ENCODE measurements around the gene SLC11A2.

SLC11A2 gene

GRCh38 chr12:50988871-50989270 lies 37.3 kb downstream of the SLC11A2 start:
- TF ChIP-seq CTCF (IDR thresholded peaks at IDR 0.05; ENCODE audit: low read depth, low read length, missing control alignments), result no peak
- in situ Hi-C loops (cut with HindIII; ENCODE audit: low pct_ligation_motif_present, low sequenced_read_pairs), result no loop called here
- Histone ChIP-seq H3K36me3 (replicated peaks) (peaks cover 26% of the 10 kb centered on the region), H3K27ac (no peak overlapping the region), H3K4me3 (ENCODE audit: low read depth, low read length) (no peak overlapping the region), H3K27me3 (replicated peaks) (no peaks in the 10 kb centered on the region)
- DNase-seq, result no peak

- Histone ChIP-seq H3K4me3 (ENCODE audit: low read depth, low read length) (no peak overlapping the region), H3K27me3 (replicated peaks) (no peaks in the 10 kb centered on the region), H3K27ac (no peak overlapping the region), H3K36me3 (replicated peaks) (peaks cover 23% of the 10 kb centered on the region)
- DNase-seq, result no peak
- in situ Hi-C loops (cut with HindIII; ENCODE audit: low pct_ligation_motif_present, low sequenced_read_pairs), result no loop called here
- no peak for TF ChIP-seq CTCF (IDR thresholded peaks at IDR 0.05; ENCODE audit: low read depth, low read length, missing control alignments)
These were observed 38.1 kb downstream of the SLC11A2 start for GRCh38 chr12:50988051-50988450.

GRCh38 chr12:50986966-50987737 lies 39.0 kb downstream of the SLC11A2 start:
- peak; percentile 48 for DNase-seq
- in situ Hi-C loops (cut with HindIII; ENCODE audit: low pct_ligation_motif_present, low sequenced_read_pairs), result no loop called here
- Histone ChIP-seq H3K36me3 (replicated peaks) (peaks cover 18% of the 10 kb centered on the region), H3K4me3 (ENCODE audit: low read depth, low read length) (no peak overlapping the region), H3K27me3 (replicated peaks) (no peaks in the 10 kb centered on the region), H3K27ac (no peak overlapping the region)
- peak; percentile 81 for TF ChIP-seq CTCF (IDR thresholded peaks at IDR 0.05; ENCODE audit: low read depth, low read length, missing control alignments)

- TF ChIP-seq CTCF (IDR thresholded peaks at IDR 0.05; ENCODE audit: low read depth, low read length, missing control alignments), result no peak
- Histone ChIP-seq H3K27me3 (replicated peaks) (no peaks in the 10 kb centered on the region), H3K36me3 (replicated peaks) (peaks cover 4% of the 10 kb centered on the region), H3K4me3 (ENCODE audit: low read depth, low read length) (no peak overlapping the region), H3K27ac (peak overlapping the region; percentile 67)
- DNase-seq, result peak; percentile 57
- in situ Hi-C loops (cut with HindIII; ENCODE audit: low pct_ligation_motif_present, low sequenced_read_pairs), result no loop called here
These were observed 40.9 kb downstream of the SLC11A2 start for GRCh38 chr12:50985322-50985721.

GRCh38 chr12:50984586-50985298 lies 41.4 kb downstream of the SLC11A2 start:
- Histone ChIP-seq H3K36me3 (replicated peaks) (peaks cover 4% of the 10 kb centered on the region), H3K27ac (peak overlapping the region; percentile 67), H3K4me3 (ENCODE audit: low read depth, low read length) (no peak overlapping the region), H3K27me3 (replicated peaks) (no peaks in the 10 kb centered on the region)
- TF ChIP-seq CTCF (IDR thresholded peaks at IDR 0.05; ENCODE audit: low read depth, low read length, missing control alignments), result no peak
- peak; percentile 42 for DNase-seq
- in situ Hi-C loops (cut with HindIII; ENCODE audit: low pct_ligation_motif_present, low sequenced_read_pairs), result no loop called here
